BLaER1 treated with 17β-estradiol and CSF1 and Interleukin-3, amounts not matched to agents 10 nM and 100 nM (cell line): ENCODE results near the gene KMT2C.
"Not testable (repeated sequence)": the region's sequence is repeated elsewhere in the genome, so short reads cannot be mapped to it uniquely, and the experiment has no call there.

Experiments
- H3K27ac ChIP-seq, 11 experiments: shearing (Covaris generic); formaldehyde crosslinking; 2 replicates each; pipeline ENCODE4 v1.8.1; 2022
- H3K27me3 ChIP-seq, 11 experiments: shearing (Covaris generic); formaldehyde crosslinking; 2 replicates each; pipeline ENCODE4 v1.8.1; 2022
- H3K36me3 ChIP-seq, 11 experiments: shearing (Covaris generic); formaldehyde crosslinking; 2 replicates each; pipeline ENCODE4 v1.8.1; 2022
- H3K4me1 ChIP-seq, 10 experiments: shearing (Covaris generic); formaldehyde crosslinking; 2 replicates each; pipeline ENCODE4 v1.8.1; 2022
- H3K4me2 ChIP-seq, 11 experiments: shearing (Covaris generic); formaldehyde crosslinking; 2 replicates each; pipeline ENCODE4 v1.8.1; 2022
- H3K4me3 ChIP-seq, 10 experiments: shearing (Covaris generic); formaldehyde crosslinking; 2 replicates each; pipeline ENCODE4 v1.8.1; 2022
- H3K9ac ChIP-seq, 11 experiments: shearing (Covaris generic); formaldehyde crosslinking; 2 replicates each; pipeline ENCODE4 v1.8.1; 2022
- H3K9me3 ChIP-seq, 11 experiments: shearing (Covaris generic); formaldehyde crosslinking; replicated peaks in 1 of 11; 2 replicates each; pipeline ENCODE4 v1.8.1; 2022
- H4K20me1 ChIP-seq, 11 experiments: shearing (Covaris generic); formaldehyde crosslinking; 2 replicates each; pipeline ENCODE4 v1.8.1; 2022
- Cebpa-rat ChIP-seq, 11 experiments: shearing (Covaris generic); IDR thresholded peaks; 2 replicates each; pipeline ENCODE4 v1.8.1; 2022

Gene KMT2C

GRCh38 chr7:152259645-152260044 lies 176.2 kb downstream of the KMT2C start:
- not testable (repeated sequence) for H3K4me2 ChIP-seq, H3K9ac ChIP-seq, H3K27ac ChIP-seq, H3K4me1 ChIP-seq, H3K27me3 ChIP-seq, H3K4me3 ChIP-seq, H3K9me3 ChIP-seq
- Histone ChIP-seq H4K20me1 (peaks cover 0 to 65% (median 0%) of the 10 kb centered on the region in 11 experiments; a peak in 6 of 22 replicates), H3K36me3 (peaks cover 52 to 87% (median 61%) of the 10 kb centered on the region in 11 experiments)

DNA sequence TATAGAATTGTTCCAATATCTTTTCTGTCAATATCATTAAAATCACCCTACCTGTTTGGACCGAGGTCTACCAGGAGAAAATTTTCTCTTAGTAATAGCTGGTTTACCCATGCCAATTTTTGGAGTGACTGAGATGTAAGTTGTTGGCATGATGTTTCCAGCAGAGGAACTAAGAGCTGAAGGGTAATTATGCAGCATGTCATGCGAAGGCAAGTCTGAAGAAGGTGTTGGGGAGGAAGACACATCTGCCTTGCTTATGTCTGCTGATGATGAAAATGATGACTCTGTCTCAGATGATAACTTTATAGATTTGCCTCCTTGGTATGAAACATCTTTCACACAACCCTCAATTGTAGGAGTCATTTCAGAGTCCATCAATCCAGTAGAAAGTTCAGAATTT lies 188.0 kb downstream of the KMT2C start:
- not testable (repeated sequence) for H3K4me2 ChIP-seq, H3K27me3 ChIP-seq, H3K4me1 ChIP-seq, H3K9ac ChIP-seq, H3K27ac ChIP-seq, H3K9me3 ChIP-seq, H3K4me3 ChIP-seq
- Histone ChIP-seq H4K20me1 (peaks cover 0 to 15% (median 0%) of the 10 kb centered on the region in 11 experiments; a peak in 4 of 22 replicates), H3K36me3 (peaks cover 44 to 86% (median 57%) of the 10 kb centered on the region in 11 experiments)

DNA sequence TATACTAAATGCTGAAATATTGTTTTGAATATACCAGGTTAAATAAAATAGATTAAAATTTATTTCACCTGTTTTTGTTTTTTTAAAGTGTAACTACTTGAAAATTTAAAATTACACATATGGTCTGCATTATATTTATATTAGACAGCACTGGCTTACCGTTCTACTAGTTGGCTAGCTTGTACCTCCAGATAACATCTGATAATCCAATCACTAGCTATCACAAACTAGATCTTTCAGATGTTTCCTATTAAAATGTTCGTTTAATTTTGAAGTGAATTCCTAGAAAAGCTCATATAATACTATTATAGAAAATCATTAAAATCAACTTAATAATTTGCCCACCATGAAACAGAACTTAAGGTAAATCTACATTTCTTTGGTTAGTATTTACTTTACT lies 190.4 kb downstream of the KMT2C start:
- not testable (repeated sequence) for H3K27me3 ChIP-seq, H3K4me3 ChIP-seq, H3K4me1 ChIP-seq, H3K27ac ChIP-seq, H3K4me2 ChIP-seq, H3K9me3 ChIP-seq, H3K9ac ChIP-seq
- Histone ChIP-seq H4K20me1 (peaks cover 0 to 16% (median 0%) of the 10 kb centered on the region in 11 experiments; a peak in 4 of 22 replicates), H3K36me3 (peaks cover 23 to 74% (median 39%) of the 10 kb centered on the region in 11 experiments)

- not testable (repeated sequence) for H3K27me3 ChIP-seq, H3K4me1 ChIP-seq, H3K9ac ChIP-seq, H3K4me2 ChIP-seq, H3K4me3 ChIP-seq, H3K9me3 ChIP-seq, H3K27ac ChIP-seq
- peaks cover 12 to 55% (median 26%) of the 10 kb centered on the region in 11 experiments for H3K36me3 ChIP-seq
- peaks cover 0 to 21% (median 0%) of the 10 kb centered on the region in 11 experiments; a peak in 5 of 22 replicates for H4K20me1 ChIP-seq
Observed at GRCh38 chr7:152243464-152243863, 192.3 kb downstream of the KMT2C start.

- not testable (repeated sequence) for H3K4me1 ChIP-seq, H3K4me3 ChIP-seq, H3K9ac ChIP-seq, H3K9me3 ChIP-seq, H3K27me3 ChIP-seq, H3K27ac ChIP-seq, H3K4me2 ChIP-seq
- Histone ChIP-seq H3K36me3 (peaks cover 11 to 63% (median 29%) of the 10 kb centered on the region in 11 experiments; a peak in 21 of 22 replicates), H4K20me1 (peaks cover 0 to 22% (median 0%) of the 10 kb centered on the region in 11 experiments; a peak in 5 of 22 replicates)
Observed at GRCh38 chr7:152241301-152241700, 194.5 kb downstream of the KMT2C start.

DNA sequence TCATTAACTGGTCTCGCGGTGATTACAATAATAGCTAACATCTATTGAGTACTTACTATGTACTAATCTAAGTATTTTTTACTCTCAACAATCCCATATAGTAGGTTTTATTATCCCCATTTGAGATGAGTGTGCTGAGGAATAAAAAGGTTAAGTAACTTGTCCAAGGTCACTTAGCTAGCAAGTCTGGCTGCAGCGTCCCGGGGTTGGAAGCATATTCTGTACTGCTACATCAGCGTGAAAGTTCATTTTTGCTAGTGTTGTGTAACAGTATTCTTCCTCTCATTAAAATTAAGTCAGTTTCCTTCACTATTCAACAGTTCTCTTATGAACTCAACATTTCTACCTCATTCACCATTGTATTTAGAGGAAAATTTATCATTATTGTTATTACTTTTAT lies 199.5 kb downstream of the KMT2C start:
- not testable (repeated sequence) for H3K4me3 ChIP-seq, H3K27me3 ChIP-seq, H3K4me2 ChIP-seq, H3K9me3 ChIP-seq, H3K27ac ChIP-seq, H3K9ac ChIP-seq
- Histone ChIP-seq H3K36me3 (peaks cover 28 to 74% (median 48%) of the 10 kb centered on the region in 11 experiments), H3K4me1 (peaks cover 0 to 11% (median 3%) of the 10 kb centered on the region in 10 experiments; a peak in 7 of 20 replicates), H4K20me1 (peaks cover 0 to 18% (median 0%) of the 10 kb centered on the region in 11 experiments; a peak in 4 of 22 replicates)

- H3K4me1 ChIP-seq: peaks cover 0 to 11% (median 3%) of the 10 kb centered on the region in 10 experiments; a peak in 7 of 20 replicates
- not testable (repeated sequence) for H4K20me1 ChIP-seq, H3K9me3 ChIP-seq, H3K27me3 ChIP-seq, H3K4me2 ChIP-seq, H3K4me3 ChIP-seq, H3K27ac ChIP-seq, H3K9ac ChIP-seq
- H3K36me3 ChIP-seq: peaks cover 33 to 81% (median 51%) of the 10 kb centered on the region in 11 experiments
Observed at GRCh38 chr7:152234421-152234820, 201.4 kb downstream of the KMT2C start.

DNA sequence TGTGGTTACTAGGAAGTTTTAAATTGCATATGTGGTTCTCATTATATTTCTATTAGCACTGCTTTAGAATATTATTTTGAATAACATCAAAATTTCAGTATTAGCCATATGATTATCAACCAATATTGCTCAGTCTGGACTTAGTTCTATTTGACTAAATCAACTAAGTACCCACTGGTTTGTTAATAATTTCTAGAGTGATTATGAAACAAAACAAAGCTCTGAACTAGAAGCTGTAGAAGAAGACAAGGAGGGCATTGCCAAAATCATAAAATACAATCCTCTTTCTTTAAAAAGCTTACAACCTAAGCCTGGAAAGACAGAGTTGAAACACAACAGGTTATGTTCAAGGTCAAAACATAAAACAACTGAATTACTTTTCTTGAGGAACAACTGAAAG lies 204.7 kb downstream of the KMT2C start:
- Histone ChIP-seq H3K27ac (peak overlapping the region in 3 of 11 experiments; percentile 26 to 43 (median 37); a peak in 2 of 22 replicates), H3K27me3 (no peaks in the 10 kb centered on the region)
- no peak for TF ChIP-seq Cebpa-rat (IDR thresholded peaks at IDR 0.05)

GRCh38 chr7:152219556-152219955 lies 216.2 kb downstream of the KMT2C start:
- not testable (repeated sequence) for H3K27me3 ChIP-seq, H3K4me1 ChIP-seq, H3K4me2 ChIP-seq, H4K20me1 ChIP-seq, H3K27ac ChIP-seq, H3K9ac ChIP-seq, H3K9me3 ChIP-seq, H3K4me3 ChIP-seq
- peaks cover 42 to 95% (median 66%) of the 10 kb centered on the region in 11 experiments for H3K36me3 ChIP-seq

More for the DNA sequence above, 204.7 kb downstream of the KMT2C start:
- Histone ChIP-seq H3K9ac (no peak overlapping the region), H3K4me2 (peak overlapping the region in 1 of 11 experiments; percentile 24; a peak in 1 of 22 replicates), H3K4me3 (no peak overlapping the region), H3K36me3 (peaks cover 39 to 88% (median 62%) of the 10 kb centered on the region in 11 experiments), H3K9me3 (no peaks in the 10 kb centered on the region), H4K20me1 (peaks cover 0 to 4% (median 0%) of the 10 kb centered on the region in 11 experiments; a peak in 1 of 22 replicates), H3K4me1 (peaks cover 0 to 11% (median 3%) of the 10 kb centered on the region in 10 experiments; a peak in 7 of 20 replicates)

- H3K27ac ChIP-seq, H3K9me3 ChIP-seq, H3K9ac ChIP-seq, H3K27me3 ChIP-seq, H3K4me3 ChIP-seq, H3K4me2 ChIP-seq, H3K4me1 ChIP-seq, H4K20me1 ChIP-seq: not testable (repeated sequence)
- peaks cover 16 to 94% (median 50%) of the 10 kb centered on the region in 11 experiments for H3K36me3 ChIP-seq
Observed at GRCh38 chr7:152208766-152209165, 227.0 kb downstream of the KMT2C start.

- not testable (repeated sequence) for H3K27me3 ChIP-seq
Observed at GRCh38 chr7:152204417-152204816, 231.4 kb downstream of the KMT2C start.

More at GRCh38 chr7:152204417-152204816, 231.4 kb downstream of the KMT2C start:
- not testable (repeated sequence) for H3K4me1 ChIP-seq, H3K9me3 ChIP-seq, H3K4me2 ChIP-seq, H3K9ac ChIP-seq, H3K27ac ChIP-seq, H3K4me3 ChIP-seq
- peaks cover 33 to 93% (median 56%) of the 10 kb centered on the region in 11 experiments for H3K36me3 ChIP-seq
- H4K20me1 ChIP-seq: peaks cover 0 to 14% (median 0%) of the 10 kb centered on the region in 11 experiments; a peak in 1 of 22 replicates
